GM12892 (cell line): Measurements from ENCODE around the gene RBM10.

Experiments
- POLR2A ChIP-seq: IDR thresholded peaks from 2 replicates; pipeline ENCODE4 v1.6.1; 2011; ENCODE audit warnings: low read depth, low read length, control low read depth
- POLR2AphosphoS5 ChIP-seq: IDR thresholded peaks from 2 replicates; pipeline ENCODE4 v1.6.1; 2011; ENCODE audit warnings: low read depth, low read length, control low read depth

GRCh38 chrX:47200385-47201150 lies 55.5 kb downstream of the RBM10 start:
- TF ChIP-seq POLR2A: no peak
- no peak for TF ChIP-seq POLR2AphosphoS5
